ENCODE data around the gene SFSWAP. TPM values are rescaled to one million over a fixed set of nuclear protein-coding genes. Genes with fewer than 3 reads are reported as not detected.

SFSWAP gene
- total and polyA plus RNA-seq, 2 of the 13 experiments (the other 11 are each of a cell fraction or from before 2014, with no cell fraction given), result 17.1 to 27.7 TPM

- TF ChIP-seq ZNF614 (CRISPR knock-in tag; IDR thresholded peaks at IDR 0.05; ENCODE audit: borderline replicate concordance) (peak; percentile 14; the same call in 1 of the 2 replicates), SRY (CRISPR knock-in tag; IDR thresholded peaks at IDR 0.05) (0 out of 2 replicates have a peak, but pooled peaks have one; percentile 7), SAP130 (CRISPR knock-in tag; IDR thresholded peaks at IDR 0.05; ENCODE audit: low read depth) (peak; percentile 50), ZFP90 (CRISPR knock-in tag; IDR thresholded peaks at IDR 0.05; ENCODE audit: borderline replicate concordance) (peak; percentile 23; the same call in 1 of the 2 replicates), ZNF556 (CRISPR knock-in tag; IDR thresholded peaks at IDR 0.05; ENCODE audit: borderline replicate concordance) (peak; percentile 55; the same call in 1 of the 2 replicates), ZBTB7B (CRISPR knock-in tag; IDR thresholded peaks at IDR 0.05) (peak; percentile 50; the same call in 1 of the 2 replicates), ATF4 (CRISPR knock-in tag; IDR thresholded peaks at IDR 0.05) (0 out of 4 replicates have a peak, but pooled peaks of 1 of the 2 experiments have one; percentile 30), KDM3A (CRISPR knock-in tag; IDR thresholded peaks at IDR 0.05; ENCODE audit: low read depth) (peak; percentile 88; the same call in 1 of the 2 replicates), SALL1 (CRISPR knock-in tag; IDR thresholded peaks at IDR 0.05) (peak; percentile 50), XRCC5 (optimal IDR thresholded peaks at IDR 0.05; ENCODE audit: low read length) (peak; percentile 31), SNAPC5 (CRISPR knock-in tag; IDR thresholded peaks at IDR 0.05; ENCODE audit: borderline replicate concordance) (no peak), SP1 (IDR thresholded peaks at IDR 0.05) (no peak), SP1 (CRISPR knock-in tag; IDR thresholded peaks at IDR 0.05) (peak; percentile 36; the same call in 1 of the 2 replicates), ZNF263 (CRISPR knock-in tag; IDR thresholded peaks at IDR 0.05) (peak; percentile 91), HNRNPLL (IDR thresholded peaks at IDR 0.05; ENCODE audit: low read depth, low read length, poor library complexity, severe bottlenecking) (peak; percentile 57), ZNF772 (CRISPR knock-in tag; IDR thresholded peaks at IDR 0.05) (0 out of 2 replicates have a peak, but pooled peaks have one; percentile 43), HNF1B (CRISPR knock-in tag; IDR thresholded peaks at IDR 0.05) (0 out of 2 replicates have a peak, but pooled peaks have one; percentile 40), DMAP1 (CRISPR knock-in tag; IDR thresholded peaks at IDR 0.05) (0 out of 2 replicates have a peak, but pooled peaks have one; percentile 29), NFKB2 (CRISPR knock-in tag; IDR thresholded peaks at IDR 0.05; ENCODE audit: borderline replicate concordance) (peak; percentile 61; the same call in 1 of the 2 replicates)
- TF ChIP-seq, protein P1, sequence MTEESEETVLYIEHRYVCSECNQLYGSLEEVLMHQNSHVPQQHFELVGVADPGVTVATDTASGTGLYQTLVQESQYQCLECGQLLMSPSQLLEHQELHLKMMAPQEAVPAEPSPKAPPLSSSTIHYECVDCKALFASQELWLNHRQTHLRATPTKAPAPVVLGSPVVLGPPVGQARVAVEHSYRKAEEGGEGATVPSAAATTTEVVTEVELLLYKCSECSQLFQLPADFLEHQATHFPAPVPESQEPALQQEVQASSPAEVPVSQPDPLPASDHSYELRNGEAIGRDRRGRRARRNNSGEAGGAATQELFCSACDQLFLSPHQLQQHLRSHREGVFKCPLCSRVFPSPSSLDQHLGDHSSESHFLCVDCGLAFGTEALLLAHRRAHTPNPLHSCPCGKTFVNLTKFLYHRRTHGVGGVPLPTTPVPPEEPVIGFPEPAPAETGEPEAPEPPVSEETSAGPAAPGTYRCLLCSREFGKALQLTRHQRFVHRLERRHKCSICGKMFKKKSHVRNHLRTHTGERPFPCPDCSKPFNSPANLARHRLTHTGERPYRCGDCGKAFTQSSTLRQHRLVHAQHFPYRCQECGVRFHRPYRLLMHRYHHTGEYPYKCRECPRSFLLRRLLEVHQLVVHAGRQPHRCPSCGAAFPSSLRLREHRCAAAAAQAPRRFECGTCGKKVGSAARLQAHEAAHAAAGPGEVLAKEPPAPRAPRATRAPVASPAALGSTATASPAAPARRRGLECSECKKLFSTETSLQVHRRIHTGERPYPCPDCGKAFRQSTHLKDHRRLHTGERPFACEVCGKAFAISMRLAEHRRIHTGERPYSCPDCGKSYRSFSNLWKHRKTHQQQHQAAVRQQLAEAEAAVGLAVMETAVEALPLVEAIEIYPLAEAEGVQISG (CRISPR knock-in tag; IDR thresholded peaks at IDR 0.05), result peak; percentile 49
- TF ChIP-seq, protein P2, sequence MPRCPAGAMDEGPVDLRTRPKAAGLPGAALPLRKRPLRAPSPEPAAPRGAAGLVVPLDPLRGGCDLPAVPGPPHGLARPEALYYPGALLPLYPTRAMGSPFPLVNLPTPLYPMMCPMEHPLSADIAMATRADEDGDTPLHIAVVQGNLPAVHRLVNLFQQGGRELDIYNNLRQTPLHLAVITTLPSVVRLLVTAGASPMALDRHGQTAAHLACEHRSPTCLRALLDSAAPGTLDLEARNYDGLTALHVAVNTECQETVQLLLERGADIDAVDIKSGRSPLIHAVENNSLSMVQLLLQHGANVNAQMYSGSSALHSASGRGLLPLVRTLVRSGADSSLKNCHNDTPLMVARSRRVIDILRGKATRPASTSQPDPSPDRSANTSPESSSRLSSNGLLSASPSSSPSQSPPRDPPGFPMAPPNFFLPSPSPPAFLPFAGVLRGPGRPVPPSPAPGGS (CRISPR knock-in tag; IDR thresholded peaks at IDR 0.05), result 0 out of 2 replicates have a peak, but pooled peaks have one; percentile 40
- TF ChIP-seq, protein P3, sequence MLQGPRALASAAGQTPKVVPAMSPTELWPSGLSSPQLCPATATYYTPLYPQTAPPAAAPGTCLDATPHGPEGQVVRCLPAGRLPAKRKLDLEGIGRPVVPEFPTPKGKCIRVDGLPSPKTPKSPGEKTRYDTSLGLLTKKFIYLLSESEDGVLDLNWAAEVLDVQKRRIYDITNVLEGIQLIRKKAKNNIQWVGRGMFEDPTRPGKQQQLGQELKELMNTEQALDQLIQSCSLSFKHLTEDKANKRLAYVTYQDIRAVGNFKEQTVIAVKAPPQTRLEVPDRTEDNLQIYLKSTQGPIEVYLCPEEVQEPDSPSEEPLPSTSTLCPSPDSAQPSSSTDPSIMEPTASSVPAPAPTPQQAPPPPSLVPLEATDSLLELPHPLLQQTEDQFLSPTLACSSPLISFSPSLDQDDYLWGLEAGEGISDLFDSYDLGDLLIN (CRISPR knock-in tag; IDR thresholded peaks at IDR 0.05; ENCODE audit: borderline replicate concordance), result no peak
Measured at GRCh38 chr12:131830335-131830913, 119.5 kb downstream of the SFSWAP start (continued).
